ENCODE results near the gene PKLR. TPM values are rescaled to one million over a fixed set of nuclear protein-coding genes. Genes with fewer than 3 reads are reported as not detected.

Gene PKLR
- total RNA-seq, 1 experiment from 2014 or later, result not detected

DNA sequence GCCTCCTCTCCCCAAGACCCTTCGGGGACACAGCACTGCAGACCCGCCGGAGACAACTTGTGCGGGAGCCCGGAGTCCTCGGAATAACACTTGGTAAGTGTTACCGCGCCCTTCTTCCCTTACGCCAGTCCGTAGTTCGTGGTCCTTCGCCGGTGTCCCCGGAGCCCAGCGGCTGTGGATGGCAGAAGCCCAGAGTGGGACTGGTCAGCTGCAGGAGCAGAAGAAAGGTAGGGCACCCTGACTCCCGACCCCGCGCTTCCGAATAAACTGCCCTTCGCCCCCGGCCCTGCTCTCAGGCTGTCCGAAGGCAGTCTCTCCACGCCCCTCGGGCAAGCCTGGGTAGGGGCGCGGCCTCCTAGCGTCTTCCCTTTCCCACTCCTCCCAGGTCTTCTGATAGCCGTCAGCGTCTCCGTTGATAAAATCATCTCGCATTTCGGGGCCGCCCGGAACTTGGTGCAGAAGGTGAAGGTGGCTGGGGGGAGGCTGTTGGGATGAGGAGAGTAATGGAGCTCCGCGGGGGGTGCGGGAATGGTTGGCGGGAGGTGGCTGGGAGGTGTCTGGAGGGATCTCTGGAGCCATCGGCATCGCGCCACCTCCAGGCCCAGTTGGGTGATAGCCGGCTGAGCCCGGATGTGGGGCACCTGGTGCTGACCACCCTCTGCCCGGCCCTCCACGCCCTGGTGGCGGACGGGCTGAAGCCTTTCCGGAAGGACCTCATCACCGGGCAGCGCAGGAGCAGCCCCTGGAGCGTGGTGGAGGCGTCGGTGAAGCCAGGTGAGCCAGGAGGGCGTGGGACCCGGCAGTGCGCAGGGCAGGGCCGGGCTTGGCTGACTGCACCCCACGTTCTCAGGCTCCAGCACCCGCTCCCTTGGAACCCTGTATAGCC lies 23.7 kb upstream of the PKLR start:
- H4K91ac ChIP-seq (ENCODE audit: insufficient read length, low read depth, low read length), result no peak overlapping the region
- no peaks in the 10 kb centered on the region for H4K20me1 ChIP-seq (ENCODE audit: control insufficient read depth, insufficient read depth, insufficient read length)
- H4K8ac ChIP-seq (replicated peaks; ENCODE audit: insufficient read length, low read depth, low read length), result no peak overlapping the region
- H3K9me3 ChIP-seq (ENCODE audit: control insufficient read depth, low read depth, low read length), result no peaks in the 10 kb centered on the region
- no peak overlapping the region for H2AFZ ChIP-seq (ENCODE audit: low read length)
- no peak overlapping the region for H3T11ph ChIP-seq (ENCODE audit: low read length)
- H3K14ac ChIP-seq (ENCODE audit: insufficient read depth, low read length), result no peak overlapping the region; the same call in 1 of the 2 replicates
- no peak overlapping the region for H3K18ac ChIP-seq (ENCODE audit: insufficient read length, low read depth, low read length)
- H3K79me1 ChIP-seq (ENCODE audit: insufficient read depth, low read depth, low read length, poor library complexity, severe bottlenecking), result no peaks in the 10 kb centered on the region
- H2BK5ac ChIP-seq (ENCODE audit: insufficient read length, low read length), result no peak overlapping the region
- no CpG with 5 or more reads among the region's 59 CpGs for WGBS (ENCODE audit: extremely low coverage, insufficient read length, low lambda C conversion rate)
- H3K4me1 ChIP-seq (ENCODE audit: insufficient read depth, low read length), result peaks cover 2% of the 10 kb centered on the region; the same call in 1 of the 2 replicates
- no peak overlapping the region for H3K4ac ChIP-seq (ENCODE audit: low read depth, low read length)
- no peak overlapping the region for H3K56ac ChIP-seq (ENCODE audit: insufficient read length, low read depth, low read length)
- no peak overlapping the region for H4K5ac ChIP-seq (ENCODE audit: insufficient read length, low read depth, low read length)
- H2BK20ac ChIP-seq (ENCODE audit: low read depth, low read length, poor library complexity, severe bottlenecking), result no peak overlapping the region
- H2AK5ac ChIP-seq (ENCODE audit: insufficient read length, low read length), result no peak overlapping the region
- no peak overlapping the region for H2BK120ac ChIP-seq (ENCODE audit: low read depth, low read length, poor library complexity, severe bottlenecking)
- Mint-ChIP-seq H3K27me3 (ENCODE audit: low read depth) (no peaks in the 10 kb centered on the region; the same call in 1 of the 2 replicates), H3K27ac (peak overlapping the region; percentile 58 to 93 (median 72); a peak in 2 of 7 replicates), H3K4me3 (peak overlapping the region; percentile 93 to 96), H3K9me3 (no peaks in the 10 kb centered on the region), H3K36me3 (ENCODE audit: insufficient read depth in 1 of 3, low read depth in 3 of 3) (peaks cover 4 to 35% (median 33%) of the 10 kb centered on the region in 3 experiments; a peak in 6 of 7 replicates), H3K4me1 (peaks cover 31 to 32% of the 10 kb centered on the region in 2 experiments)
- peaks cover 31% of the 10 kb centered on the region for H3K23me2 ChIP-seq (ENCODE audit: insufficient read length, low read depth, low read length, poor library complexity, severe bottlenecking)
- H3K9ac ChIP-seq (ENCODE audit: extremely low read depth, insufficient read length, low read length), result peak overlapping the region; percentile 28
- H3K23ac ChIP-seq (ENCODE audit: insufficient read length, low read depth, low read length), result no peak overlapping the region
- H3K4me2 ChIP-seq (ENCODE audit: insufficient read depth, insufficient read length, low read length), result peak overlapping the region; percentile 68
- no peak overlapping the region for H3K27ac ChIP-seq (ENCODE audit: insufficient read length, low read depth, low read length)
- peak; percentile 76 for TF ChIP-seq CTCF (conservative IDR thresholded peaks at IDR 0.05)
- no peaks in the 10 kb centered on the region for H3K27me3 ChIP-seq (ENCODE audit: insufficient read depth, low read length)
- no peaks in the 10 kb centered on the region for H3K79me2 ChIP-seq (ENCODE audit: insufficient read depth, low read length)
- no peak overlapping the region for H2BK12ac ChIP-seq (ENCODE audit: insufficient read length, low read depth, low read length)
- DNase-seq, result peak; percentile 89
- H2BK15ac ChIP-seq (ENCODE audit: low read depth, low read length), result no peak overlapping the region
